Nucleus accumbens (tissue), 56 donors: ENCODE results near the gene CACNA1C.
A peak's percentile ranks its signal among the peaks of the same experiment; 100 is the strongest.

ENCODE experiments used
- DNase-seq, 56 donors: peaks; one replicate each; lab custom pipeline; 2025; lab: John Stamatoyannopoulos, UW

The CACNA1C gene

GRCh38 chr12:2640281-2640680 is 587.5 kb downstream of the CACNA1C start:
- DNase-seq: no peak

- DNase-seq: peak in 21 of 56 donors; percentile 3 to 44 (median 18)
These were observed 587.9 kb downstream of the CACNA1C start for GRCh38 chr12:2640709-2641108.

GRCh38 chr12:2641207-2641606 is 588.4 kb downstream of the CACNA1C start:
- no peak for DNase-seq

GRCh38 chr12:2641761-2642160 is 589.0 kb downstream of the CACNA1C start:
- no peak for DNase-seq

- DNase-seq: no peak
These were observed 589.5 kb downstream of the CACNA1C start for GRCh38 chr12:2642176-2642892.

GRCh38 chr12:2642896-2643425 is 590.2 kb downstream of the CACNA1C start:
- no peak for DNase-seq

GRCh38 chr12:2643576-2644135 is 590.9 kb downstream of the CACNA1C start:
- no peak for DNase-seq

- DNase-seq: no peak
These were observed 592.1 kb downstream of the CACNA1C start for GRCh38 chr12:2644683-2645405.

- no peak for DNase-seq
These were observed 592.7 kb downstream of the CACNA1C start for GRCh38 chr12:2645460-2645859.

GRCh38 chr12:2646341-2646740 is 593.6 kb downstream of the CACNA1C start:
- no peak for DNase-seq

- no peak for DNase-seq
These were observed 594.4 kb downstream of the CACNA1C start for GRCh38 chr12:2647186-2647585.

GRCh38 chr12:2648406-2648805 is 595.6 kb downstream of the CACNA1C start:
- DNase-seq: no peak

GRCh38 chr12:2649201-2650030 is 596.6 kb downstream of the CACNA1C start:
- DNase-seq: no peak

GRCh38 chr12:2650261-2651067 is 597.7 kb downstream of the CACNA1C start:
- DNase-seq: no peak

GRCh38 chr12:2651068-2651965 is 598.5 kb downstream of the CACNA1C start:
- DNase-seq: no peak

- DNase-seq: no peak
These were observed 599.2 kb downstream of the CACNA1C start for GRCh38 chr12:2652011-2652400.

GRCh38 chr12:2652401-2653081 is 599.8 kb downstream of the CACNA1C start:
- no peak for DNase-seq

- DNase-seq: no peak
These were observed 600.7 kb downstream of the CACNA1C start for GRCh38 chr12:2653461-2653965.
